Measurements from ENCODE around the gene MEF2C.
"Not testable (repeated sequence)": the region's sequence is repeated elsewhere in the genome, so short reads cannot be mapped to it uniquely, and the experiment has no call there.

- not testable (repeated sequence) for TF ChIP-seq CTCF (IDR thresholded peaks at IDR 0.05); POLR2AphosphoS5 (IDR thresholded peaks at IDR 0.05; ENCODE audit: low read depth, low read length); REST (IDR thresholded peaks at IDR 0.05; ENCODE audit: insufficient read depth in 1 of 2, low read depth in 2 of 2, low read length in 1 of 2); SIN3A (IDR thresholded peaks at IDR 0.05; ENCODE audit: borderline replicate concordance, insufficient read depth, low read depth, low read length)
These were observed 21.5 kb upstream of the MEF2C start for GRCh38 chr5:88904478-88904877.
